Measurements from ENCODE around the gene LHFPL4. TPM values are rescaled to one million over a fixed set of nuclear protein-coding genes. Genes with fewer than 3 reads are reported as not detected.

The LHFPL4 gene
- total and polyA plus RNA-seq, 2 of the 8 experiments (the other 6 are each of a cell fraction or from before 2014, with no cell fraction given), result 5.0 to 16.9 TPM

- Histone ChIP-seq H3K79me1 (ENCODE audit: low read depth, low read length) (no peaks in the 10 kb centered on the region), H2AK5ac (ENCODE audit: low read depth, low read length) (no peak overlapping the region), H4K5ac (ENCODE audit: insufficient read length, low read depth, low read length) (no peak overlapping the region), H2BK15ac (ENCODE audit: low read length) (no peak overlapping the region), H2BK12ac (ENCODE audit: low read depth, low read length) (no peak overlapping the region), H3K9ac (replicated peaks in 1 of 4; ENCODE audit: extremely low read depth in 1 of 4, low read depth in 3 of 4, low read length in 3 of 4) (no peak overlapping the region), H3K56ac (replicated peaks; ENCODE audit: insufficient read length, low read depth, low read length) (no peak overlapping the region), H3K4me3 (ENCODE audit: extremely low read depth in 1 of 4, insufficient read depth in 2 of 4, low read depth in 3 of 4, low read length in 4 of 4) (no peak overlapping the region), H3K18ac (ENCODE audit: extremely low read depth, low read length) (no peak overlapping the region), H3K27ac (ENCODE audit: low read depth, low read length) (no peak overlapping the region), H3K23me2 (ENCODE audit: low read depth, low read length) (no peaks in the 10 kb centered on the region), H3K9me3 (ENCODE audit: insufficient read depth in 2 of 2, low read depth in 1 of 2, low read length in 1 of 2) (no peaks in the 10 kb centered on the region), H3K4me1 (replicated peaks in 1 of 4; ENCODE audit: control insufficient read depth in 3 of 4, insufficient read depth in 4 of 4, low read length in 3 of 4) (no peaks in the 10 kb centered on the region), H2BK120ac (replicated peaks; ENCODE audit: low read depth, low read length) (no peak overlapping the region), H3K23ac (ENCODE audit: insufficient read length) (no peak overlapping the region), H2BK5ac (ENCODE audit: low read depth, low read length) (no peak overlapping the region), H4K20me1 (replicated peaks in 1 of 2; ENCODE audit: control insufficient read depth in 1 of 2, insufficient read depth in 2 of 2, low read length in 2 of 2) (peaks cover 1 to 3% of the 10 kb centered on the region in 2 experiments), H3K4me2 (ENCODE audit: insufficient read depth in 1 of 2, low read depth in 2 of 2, low read length in 2 of 2) (no peak overlapping the region), H2AFZ (ENCODE audit: low read length) (no peak overlapping the region), H2BK20ac (ENCODE audit: low read length) (no peak overlapping the region), H4K91ac (replicated peaks; ENCODE audit: insufficient read length, low read length) (no peak overlapping the region), H4K8ac (ENCODE audit: extremely low read depth, insufficient read depth, low read length) (no peak overlapping the region), H3K36me3 (ENCODE audit: control insufficient read depth in 2 of 4, insufficient read depth in 4 of 4, low read length in 3 of 4) (no peaks in the 10 kb centered on the region), H3K14ac (ENCODE audit: insufficient read length) (no peak overlapping the region), H3K79me2 (ENCODE audit: control insufficient read depth in 1 of 2, insufficient read depth in 2 of 2, low read length in 2 of 2) (no peaks in the 10 kb centered on the region; a peak in 1 of 4 replicates), H3K27me3 (replicated peaks in 1 of 4; ENCODE audit: control insufficient read depth in 3 of 4, extremely low read depth in 1 of 4, insufficient read depth in 3 of 4, low read length in 3 of 4) (no peaks in the 10 kb centered on the region), H3K4ac (replicated peaks; ENCODE audit: insufficient read length, low read depth, low read length) (no peak overlapping the region)
- POLR2A ChIA-PET (ENCODE audit: partially characterized antibody), result no interaction called here
- CTCF ChIA-PET (ENCODE audit: partially characterized antibody), result interaction anchor here (0.7 kb wide), 2 partner anchors 31 to 320 kb away, joined by 3 read pairs; no protein-coding TSS in a partner anchor
- DNase-seq (ENCODE audit: low read depth in 1 of 2, low spot score in 2 of 2) (no peak), FAIRE-seq (no peak)
- WGBS, 2 experiments (ENCODE audit: extremely low coverage in 1 of 2, insufficient coverage in 1 of 2, insufficient read length in 1 of 2, insufficient replicate concordance in 2 of 2, low coverage in 1 of 2, low lambda C conversion rate in 2 of 2, missing lambda C conversion rate in 1 of 2), result 85% methylated on average over 3 of the region's 3 CpGs; no CpG with 5 or more reads in 1 of the 2 experiments
- no peak for TF ChIP-seq ASH2L (IDR thresholded peaks at IDR 0.05; ENCODE audit: low read length)
- TF ChIP-seq CHD2 (IDR thresholded peaks at IDR 0.05; ENCODE audit: low read length), result no peak
- TF ChIP-seq MAX (IDR thresholded peaks at IDR 0.05), result no peak
- no peak for TF ChIP-seq CTBP2 (IDR thresholded peaks at IDR 0.05; ENCODE audit: borderline replicate concordance, insufficient read depth, insufficient read length, low read length)
- no peak for TF ChIP-seq CBX5 (IDR thresholded peaks at IDR 0.05; ENCODE audit: low read depth, low read length)
- TF ChIP-seq, protein P1, sequence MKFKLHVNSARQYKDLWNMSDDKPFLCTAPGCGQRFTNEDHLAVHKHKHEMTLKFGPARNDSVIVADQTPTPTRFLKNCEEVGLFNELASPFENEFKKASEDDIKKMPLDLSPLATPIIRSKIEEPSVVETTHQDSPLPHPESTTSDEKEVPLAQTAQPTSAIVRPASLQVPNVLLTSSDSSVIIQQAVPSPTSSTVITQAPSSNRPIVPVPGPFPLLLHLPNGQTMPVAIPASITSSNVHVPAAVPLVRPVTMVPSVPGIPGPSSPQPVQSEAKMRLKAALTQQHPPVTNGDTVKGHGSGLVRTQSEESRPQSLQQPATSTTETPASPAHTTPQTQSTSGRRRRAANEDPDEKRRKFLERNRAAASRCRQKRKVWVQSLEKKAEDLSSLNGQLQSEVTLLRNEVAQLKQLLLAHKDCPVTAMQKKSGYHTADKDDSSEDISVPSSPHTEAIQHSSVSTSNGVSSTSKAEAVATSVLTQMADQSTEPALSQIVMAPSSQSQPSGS (IDR thresholded peaks at IDR 0.05; ENCODE audit: low read length), result no peak
- TF ChIP-seq CBX8 (IDR thresholded peaks at IDR 0.05; ENCODE audit: borderline replicate concordance, low read depth, low read length), result no peak
- TF ChIP-seq BACH1 (IDR thresholded peaks at IDR 0.05; ENCODE audit: low read length), result no peak
- no peak for TF ChIP-seq SP1 (IDR thresholded peaks at IDR 0.05; ENCODE audit: low read depth, low read length)
- TF ChIP-seq TBP (IDR thresholded peaks at IDR 0.05; ENCODE audit: low read depth, low read length), result no peak
- no peak for TF ChIP-seq SIX5 (IDR thresholded peaks at IDR 0.05; ENCODE audit: low read depth, low read length)
Observed at GRCh38 chr3:9534429-9534828, 19.2 kb downstream of the LHFPL4 start.

Data from H1 (cell line).